ENCODE results near the gene LGR5. TPM values are rescaled to one million over a fixed set of nuclear protein-coding genes. Genes with fewer than 3 reads are reported as not detected.

The LGR5 gene
- total RNA-seq, 1 experiment from 2014 or later: 28.4 TPM

DNA sequence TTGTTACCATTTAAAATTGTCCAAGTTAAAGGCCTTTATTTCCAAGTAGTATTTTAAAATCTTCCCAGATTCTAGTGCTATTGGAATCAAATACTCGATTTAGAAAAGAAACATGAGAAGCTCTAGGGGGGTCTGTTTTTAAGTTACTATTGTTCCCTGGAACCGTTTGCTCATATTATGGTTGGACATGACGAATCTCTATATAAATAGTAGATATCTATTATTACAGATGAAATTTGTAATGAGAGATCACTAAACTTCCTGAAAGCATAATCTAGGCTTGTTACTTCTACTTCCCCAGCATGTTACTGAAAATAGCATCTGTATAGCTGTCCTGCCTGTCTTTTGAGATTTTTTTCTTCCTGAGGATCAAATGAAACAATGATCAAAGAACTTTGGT lies 70.1 kb downstream of the LGR5 start:
- no peaks in the 10 kb centered on the region for H3K27me3 ChIP-seq (replicated peaks; ENCODE audit: control insufficient read depth, insufficient read depth, low read length)
- BruUV-seq (replicated peaks): no TSS peak
- no peaks in the 10 kb centered on the region for H3K9me3 ChIP-seq
- no peaks in the 10 kb centered on the region for H3K4me1 ChIP-seq
- ChIA-PET CTCF (no interaction called here), POLR2A (no interaction called here)
- no peaks in the 10 kb centered on the region for H3K36me3 ChIP-seq (ENCODE audit: control insufficient read depth, insufficient read depth, low read length)
- H3K27ac Mint-ChIP-seq (ENCODE audit: unreplicated experiment): no peak overlapping the region
- DNase-seq: no peak
- no peaks in the 10 kb centered on the region for H3K9me3 Mint-ChIP-seq (ENCODE audit: unreplicated experiment)
- no peaks in the 10 kb centered on the region for H3K27me3 Mint-ChIP-seq (ENCODE audit: insufficient read depth, unreplicated experiment)
- no peaks in the 10 kb centered on the region for H3K4me1 Mint-ChIP-seq (ENCODE audit: low read depth, unreplicated experiment)
- no peak overlapping the region for H3K4me3 Mint-ChIP-seq (ENCODE audit: unreplicated experiment)
- intact Hi-C loops (cut with micrococcal nuclease; ENCODE audit: unreplicated experiment): no loop called here
- H3K36me3 Mint-ChIP-seq (ENCODE audit: insufficient read depth, unreplicated experiment): no peaks in the 10 kb centered on the region
- H3K4me3 ChIP-seq (ENCODE audit: low read depth, low read length): no peak overlapping the region
- no peak for TF ChIP-seq CTCF (IDR thresholded peaks at IDR 0.05; ENCODE audit: insufficient read depth in 1 of 2, low read depth in 1 of 2, low read length in 1 of 2, severe bottlenecking in 1 of 2, unreplicated experiment in 1 of 2)

- CTCF ChIA-PET: no interaction called here
These were observed 77.7 kb downstream of the LGR5 start for GRCh38 chr12:71517145-71517846.

DNA sequence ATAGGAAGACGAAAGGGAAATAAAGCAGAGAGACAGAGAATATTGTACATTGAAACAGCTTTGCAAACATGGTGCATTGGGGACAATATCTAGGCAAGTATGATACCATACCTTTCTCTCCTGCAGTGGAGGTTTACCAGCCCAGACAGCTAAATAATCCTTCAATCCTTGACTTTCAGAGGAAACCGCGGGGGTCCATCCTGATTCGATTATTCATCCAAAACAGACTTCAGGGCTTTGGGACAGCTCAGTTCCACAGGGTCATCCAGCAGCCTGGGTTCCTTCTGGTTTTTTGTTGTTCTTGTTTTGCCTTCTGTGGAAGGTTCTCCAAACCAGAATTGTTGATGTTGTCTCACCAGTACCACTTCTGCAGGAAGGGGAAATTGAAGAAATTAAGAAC lies 81.5 kb downstream of the LGR5 start:
- Mint-ChIP-seq H3K27me3 (ENCODE audit: insufficient read depth, unreplicated experiment) (no peaks in the 10 kb centered on the region), H3K36me3 (ENCODE audit: insufficient read depth, unreplicated experiment) (no peaks in the 10 kb centered on the region), H3K9me3 (ENCODE audit: unreplicated experiment) (no peaks in the 10 kb centered on the region), H3K27ac (ENCODE audit: unreplicated experiment) (no peak overlapping the region), H3K4me3 (ENCODE audit: unreplicated experiment) (no peak overlapping the region), H3K4me1 (ENCODE audit: low read depth, unreplicated experiment) (peaks cover 12% of the 10 kb centered on the region)
- Histone ChIP-seq H3K4me3 (ENCODE audit: low read depth, low read length) (no peak overlapping the region), H3K4me1 (peaks cover 13% of the 10 kb centered on the region), H3K36me3 (ENCODE audit: control insufficient read depth, insufficient read depth, low read length) (no peaks in the 10 kb centered on the region), H3K27me3 (replicated peaks; ENCODE audit: control insufficient read depth, insufficient read depth, low read length) (no peaks in the 10 kb centered on the region), H3K9me3 (no peaks in the 10 kb centered on the region)
- no TSS peak for BruUV-seq (replicated peaks)
- ChIA-PET POLR2A (no interaction called here), CTCF (no interaction called here)
- no peak for DNase-seq
- no peak for TF ChIP-seq CTCF (IDR thresholded peaks at IDR 0.05; ENCODE audit: insufficient read depth in 1 of 2, low read depth in 1 of 2, low read length in 1 of 2, severe bottlenecking in 1 of 2, unreplicated experiment in 1 of 2)
- intact Hi-C loops (cut with micrococcal nuclease; ENCODE audit: unreplicated experiment): no loop called here

More at GRCh38 chr12:71517145-71517846, 77.7 kb downstream of the LGR5 start:
- Histone ChIP-seq H3K4me3 (ENCODE audit: low read depth, low read length) (no peak overlapping the region), H3K4me1 (peaks cover 13% of the 10 kb centered on the region), H3K27me3 (replicated peaks; ENCODE audit: control insufficient read depth, insufficient read depth, low read length) (no peaks in the 10 kb centered on the region), H3K36me3 (ENCODE audit: control insufficient read depth, insufficient read depth, low read length) (no peaks in the 10 kb centered on the region), H3K9me3 (no peaks in the 10 kb centered on the region)
- H3K36me3 Mint-ChIP-seq (ENCODE audit: insufficient read depth, unreplicated experiment): no peaks in the 10 kb centered on the region
- intact Hi-C loops (cut with micrococcal nuclease; ENCODE audit: unreplicated experiment): no loop called here
- H3K27ac Mint-ChIP-seq (ENCODE audit: unreplicated experiment): peak overlapping the region; percentile 23
- H3K27me3 Mint-ChIP-seq (ENCODE audit: insufficient read depth, unreplicated experiment): no peaks in the 10 kb centered on the region
- no TSS peak for BruUV-seq (replicated peaks)
- no peak for TF ChIP-seq CTCF (IDR thresholded peaks at IDR 0.05; ENCODE audit: insufficient read depth in 1 of 2, low read depth in 1 of 2, low read length in 1 of 2, severe bottlenecking in 1 of 2, unreplicated experiment in 1 of 2)
- no peaks in the 10 kb centered on the region for H3K9me3 Mint-ChIP-seq (ENCODE audit: unreplicated experiment)
- POLR2A ChIA-PET: no interaction called here
- H3K4me3 Mint-ChIP-seq (ENCODE audit: unreplicated experiment): no peak overlapping the region
- peak in 1 of 2 experiments; percentile 32 for DNase-seq
- H3K4me1 Mint-ChIP-seq (ENCODE audit: low read depth, unreplicated experiment): peaks cover 12% of the 10 kb centered on the region
